Mucosa of rectum (tissue), 2 donors: ENCODE measurements around the gene ZAP70.
"Not testable (repeated sequence)": the region's sequence is repeated elsewhere in the genome, so short reads cannot be mapped to it uniquely, and the experiment has no call there.

Experiments used
- H3K27ac ChIP-seq, 2 donors: one replicate each; pipeline ENCODE4 v1.7.0; 2013; ENCODE audit warnings: inconsistent platforms in 2 of 2, low read depth in 2 of 2, low read length in 2 of 2
- H3K27me3 ChIP-seq, 2 donors: one replicate each; pipeline ENCODE4 v1.7.0; 2013; ENCODE audit warnings: low read length in 2 of 2; ENCODE audit not compliant: control insufficient read depth in 2 of 2, insufficient read depth in 2 of 2
- H3K36me3 ChIP-seq, 2 donors: one replicate each; pipeline ENCODE4 v1.7.0; 2013; ENCODE audit warnings: low read length in 2 of 2; ENCODE audit not compliant: control insufficient read depth in 2 of 2, insufficient read depth in 2 of 2
- H3K4me1 ChIP-seq, 2 donors: one replicate each; pipeline ENCODE4 v1.7.0; 2013; ENCODE audit warnings: low read length in 2 of 2, mild to moderate bottlenecking in 1 of 2; ENCODE audit not compliant: control insufficient read depth in 2 of 2, insufficient read depth in 2 of 2
- H3K4me3 ChIP-seq, 2 donors: one replicate each; pipeline ENCODE4 v1.7.0; 2013; ENCODE audit warnings: low read length in 2 of 2
- H3K9ac ChIP-seq, 2 donors: one replicate each; pipeline ENCODE4 v1.7.0; 2013; ENCODE audit warnings: low read length in 2 of 2, low read depth in 1 of 2, mild to moderate bottlenecking in 1 of 2
- H3K9me3 ChIP-seq, 2 donors: one replicate each; pipeline ENCODE4 v1.7.0; 2013; ENCODE audit warnings: low read length in 2 of 2; ENCODE audit not compliant: control insufficient read depth in 2 of 2
- donor health status: healthy.
- donor health status: Normal muscosa, but diverticular disease.

Gene ZAP70

DNA sequence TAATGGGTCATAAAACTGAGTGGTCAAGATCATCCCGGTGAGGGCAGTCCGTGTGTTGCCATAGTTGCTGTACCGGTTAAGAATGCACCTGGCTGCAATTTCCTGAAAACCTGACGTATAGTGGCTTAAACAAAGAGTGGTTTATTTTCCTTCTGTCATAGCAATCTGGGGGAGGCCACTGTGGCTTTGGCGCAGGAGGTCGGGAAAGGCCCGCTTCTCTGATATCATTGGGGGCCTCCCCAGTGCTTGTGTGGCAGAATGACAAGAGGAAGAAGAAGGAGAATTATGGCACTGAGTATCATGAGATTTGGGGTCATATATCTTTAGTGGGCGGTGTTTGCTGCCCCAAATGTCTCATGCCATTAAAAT is 39.5 kb upstream of the ZAP70 start:
- H3K36me3 ChIP-seq: no peaks in the 10 kb centered on the region
- no peak overlapping the region for H3K9ac ChIP-seq
- H3K9me3 ChIP-seq: no peaks in the 10 kb centered on the region
- H3K4me3 ChIP-seq: no peak overlapping the region
- no peaks in the 10 kb centered on the region for H3K27me3 ChIP-seq
- H3K27ac ChIP-seq: no peak overlapping the region
- H3K4me1 ChIP-seq: peaks cover 0 to 8% of the 10 kb centered on the region in 2 donors

DNA sequence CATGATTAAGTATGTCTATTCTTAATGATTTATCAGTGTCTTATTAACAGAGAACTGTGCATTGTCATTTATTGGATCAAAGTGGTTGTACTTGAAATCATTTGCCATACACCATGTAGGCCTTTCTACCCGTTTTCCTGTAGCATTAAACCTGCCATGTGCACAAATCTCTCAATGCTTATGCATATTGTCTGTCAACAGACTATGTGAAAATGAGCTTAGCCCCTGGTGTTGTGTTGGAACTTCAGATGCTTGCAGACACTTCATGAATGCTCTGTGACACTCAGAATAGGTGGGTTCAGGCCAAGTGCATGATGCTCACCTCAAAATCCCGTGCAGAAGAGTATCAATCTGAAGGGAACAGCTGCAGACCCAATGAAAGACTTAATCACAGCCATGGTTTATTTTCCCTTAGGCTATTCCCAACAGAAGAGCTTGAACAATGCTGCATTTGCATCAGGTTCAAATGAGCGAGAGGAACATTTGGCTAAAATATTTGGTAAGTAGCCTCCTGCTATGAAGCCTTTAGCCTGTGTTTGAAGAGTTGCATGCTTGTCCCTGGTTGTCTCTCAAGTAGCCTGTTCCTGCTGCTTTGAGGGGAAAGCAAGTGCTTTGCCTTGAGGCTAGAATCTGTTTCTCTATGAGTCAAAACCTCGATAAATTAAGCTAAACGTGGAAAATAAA is 37.8 kb upstream of the ZAP70 start:
- H3K4me1 ChIP-seq: peaks cover 0 to 8% of the 10 kb centered on the region in 2 donors
- H3K9me3 ChIP-seq: no peaks in the 10 kb centered on the region
- no peak overlapping the region for H3K27ac ChIP-seq
- H3K36me3 ChIP-seq: no peaks in the 10 kb centered on the region
- H3K27me3 ChIP-seq: no peaks in the 10 kb centered on the region
- H3K4me3 ChIP-seq: no peak overlapping the region
- no peak overlapping the region for H3K9ac ChIP-seq

DNA sequence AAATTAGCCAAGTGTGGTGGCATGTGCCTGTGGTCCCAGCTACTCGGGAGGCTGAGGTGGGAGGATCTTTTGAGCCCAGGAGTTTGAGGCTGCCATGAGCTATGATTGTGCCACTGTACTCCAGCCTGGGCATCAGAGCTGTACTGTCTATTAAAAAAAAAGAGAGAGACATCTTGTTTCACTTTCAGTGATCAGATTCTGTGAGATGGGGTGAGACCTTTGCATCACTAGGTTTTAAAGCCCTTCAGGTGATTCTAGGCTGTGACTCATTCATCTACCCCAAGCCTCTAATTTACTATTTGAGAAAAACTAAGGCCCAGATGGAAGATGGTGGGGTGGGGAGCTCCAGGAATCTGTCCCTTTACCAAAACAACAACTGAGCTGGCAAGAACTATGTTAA is 36.8 kb upstream of the ZAP70 start:
- Histone ChIP-seq H3K36me3 (no peaks in the 10 kb centered on the region), H3K27me3 (no peaks in the 10 kb centered on the region), H3K27ac (no peak overlapping the region), H3K4me3 (no peak overlapping the region), H3K4me1 (peaks cover 0 to 8% of the 10 kb centered on the region in 2 donors), H3K9me3 (no peaks in the 10 kb centered on the region), H3K9ac (no peak overlapping the region)

DNA sequence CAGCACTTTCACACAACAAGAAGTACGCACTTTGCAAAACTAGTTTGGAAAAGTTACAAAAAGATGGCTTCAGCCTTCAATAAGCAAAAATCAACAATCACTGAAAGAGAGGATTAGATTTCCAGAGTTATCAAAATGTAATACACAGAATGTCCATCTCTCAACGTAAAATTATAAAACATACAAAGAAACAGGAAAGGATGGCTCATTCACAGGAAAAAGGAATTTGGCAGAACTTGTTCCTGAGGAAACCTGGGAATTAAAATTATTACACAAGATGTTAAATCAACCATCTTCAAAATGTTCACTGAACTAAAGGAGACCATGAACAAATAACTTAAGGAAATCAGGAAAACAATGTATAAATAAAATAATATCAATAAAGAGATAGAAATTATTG is 35.9 kb upstream of the ZAP70 start:
- no peaks in the 10 kb centered on the region for H3K36me3 ChIP-seq
- H3K9ac ChIP-seq: no peak overlapping the region
- no peaks in the 10 kb centered on the region for H3K9me3 ChIP-seq
- H3K4me1 ChIP-seq: peaks cover 0 to 8% of the 10 kb centered on the region in 2 donors
- H3K4me3 ChIP-seq: no peak overlapping the region
- no peak overlapping the region for H3K27ac ChIP-seq
- no peaks in the 10 kb centered on the region for H3K27me3 ChIP-seq

DNA sequence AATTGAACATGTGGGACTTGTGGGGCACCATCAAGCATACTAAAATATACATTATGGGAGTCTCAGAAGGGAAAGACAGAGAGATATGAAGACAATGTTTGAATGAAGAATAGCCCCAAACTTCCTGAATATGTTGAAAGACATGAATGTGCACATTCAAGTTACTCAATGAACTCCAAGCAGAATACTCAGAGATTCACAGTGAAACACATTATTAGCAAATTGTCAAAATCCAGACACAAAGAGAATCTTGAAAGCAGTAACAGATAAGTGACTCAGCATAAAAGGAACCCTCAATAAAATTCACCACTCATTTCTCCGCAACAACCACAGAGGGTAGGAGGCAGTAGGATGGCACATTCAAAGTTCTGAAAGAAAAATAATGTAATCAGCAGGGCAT is 35.1 kb upstream of the ZAP70 start:
- H3K9ac ChIP-seq: no peak overlapping the region
- no peaks in the 10 kb centered on the region for H3K27me3 ChIP-seq
- H3K36me3 ChIP-seq: no peaks in the 10 kb centered on the region
- H3K27ac ChIP-seq: no peak overlapping the region
- no peaks in the 10 kb centered on the region for H3K9me3 ChIP-seq
- no peak overlapping the region for H3K4me3 ChIP-seq
- peaks cover 0 to 6% of the 10 kb centered on the region in 2 donors for H3K4me1 ChIP-seq

DNA sequence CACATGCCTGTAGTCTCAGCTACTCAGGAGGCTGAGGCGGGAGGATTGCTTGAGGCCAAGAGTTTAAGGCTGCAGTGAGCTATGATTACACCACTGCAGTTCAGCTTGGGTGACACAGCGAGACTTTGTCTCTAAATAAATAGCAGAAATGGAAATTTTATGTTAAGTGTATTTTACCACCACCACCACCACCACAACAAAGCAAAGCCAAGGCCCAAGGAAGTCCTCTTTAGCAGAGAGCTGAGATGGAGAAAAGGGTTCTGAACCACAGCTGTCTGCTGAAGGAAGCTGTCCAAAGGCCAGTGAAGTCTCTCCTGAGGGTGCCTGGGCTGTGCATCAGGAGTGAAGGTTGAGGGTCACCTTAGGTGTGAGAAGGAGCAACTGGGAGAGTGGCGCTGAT is 26.1 kb upstream of the ZAP70 start:
- not testable (repeated sequence) for H3K9ac ChIP-seq, H3K9me3 ChIP-seq, H3K4me1 ChIP-seq, H3K4me3 ChIP-seq, H3K36me3 ChIP-seq, H3K27me3 ChIP-seq, H3K27ac ChIP-seq

DNA sequence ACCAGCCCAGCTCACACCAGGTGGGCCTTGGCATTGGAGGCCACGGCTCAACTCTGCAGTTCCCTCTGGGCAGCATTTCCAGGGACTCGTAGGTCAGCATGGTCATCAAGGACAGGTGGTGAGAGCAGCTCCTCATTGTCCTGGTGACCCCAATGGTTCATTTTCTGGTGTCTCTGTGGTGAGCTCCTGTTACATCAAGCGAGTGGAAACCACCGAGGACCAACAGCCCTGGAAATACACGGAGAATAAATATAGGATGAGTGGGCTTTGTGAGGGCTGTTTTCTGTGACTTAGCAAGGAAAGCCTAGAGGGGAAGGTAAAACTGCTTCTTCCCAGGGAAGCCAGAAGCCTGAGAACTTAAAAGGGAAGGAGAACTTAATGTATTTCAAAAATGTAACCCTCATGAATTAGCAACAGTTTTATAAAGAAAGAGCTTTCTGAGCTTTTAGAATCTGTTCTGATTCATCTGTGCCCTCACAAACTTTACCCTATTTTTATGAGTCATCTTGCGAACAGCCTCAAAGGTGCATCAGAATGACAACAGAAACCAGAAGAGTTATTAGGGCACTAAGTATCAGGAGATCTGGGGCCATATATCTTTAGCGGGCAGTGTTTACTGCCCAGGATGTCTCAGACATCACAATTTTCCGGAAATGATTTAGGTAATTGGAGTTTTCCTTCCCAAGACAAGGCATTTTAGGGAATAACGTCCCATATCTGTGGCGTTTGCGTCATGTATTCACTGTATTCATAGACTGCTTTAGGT is 25.1 kb upstream of the ZAP70 start:
- Histone ChIP-seq H3K4me3 (no peak overlapping the region), H3K9ac (no peak overlapping the region), H3K27me3 (no peaks in the 10 kb centered on the region), H3K27ac (no peak overlapping the region), H3K4me1 (no peaks in the 10 kb centered on the region), H3K9me3 (no peaks in the 10 kb centered on the region), H3K36me3 (no peaks in the 10 kb centered on the region)

DNA sequence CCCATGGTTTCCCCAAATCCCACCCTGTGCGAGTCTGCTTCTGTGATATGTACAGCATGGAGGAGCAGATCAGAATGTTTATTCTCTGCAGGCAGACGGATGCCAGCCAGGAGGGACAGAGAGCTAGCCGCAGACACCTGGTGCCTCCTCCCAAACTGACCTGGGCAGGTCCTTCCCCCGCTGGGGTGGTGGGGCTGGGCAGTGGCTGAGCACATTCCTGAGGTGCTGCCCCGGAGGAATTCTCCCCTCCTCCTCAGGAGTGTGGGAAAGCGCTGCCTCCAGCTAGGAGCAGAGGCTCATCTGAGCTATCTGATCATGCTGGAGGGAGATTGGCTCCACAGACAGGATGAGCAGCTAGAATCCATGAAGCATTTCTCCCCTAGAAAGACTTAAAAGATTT is 22.2 kb upstream of the ZAP70 start:
- no peak overlapping the region for H3K4me3 ChIP-seq
- no peak overlapping the region for H3K9ac ChIP-seq
- no peaks in the 10 kb centered on the region for H3K36me3 ChIP-seq
- no peaks in the 10 kb centered on the region for H3K9me3 ChIP-seq
- no peak overlapping the region for H3K27ac ChIP-seq
- H3K27me3 ChIP-seq: no peaks in the 10 kb centered on the region
- no peaks in the 10 kb centered on the region for H3K4me1 ChIP-seq

DNA sequence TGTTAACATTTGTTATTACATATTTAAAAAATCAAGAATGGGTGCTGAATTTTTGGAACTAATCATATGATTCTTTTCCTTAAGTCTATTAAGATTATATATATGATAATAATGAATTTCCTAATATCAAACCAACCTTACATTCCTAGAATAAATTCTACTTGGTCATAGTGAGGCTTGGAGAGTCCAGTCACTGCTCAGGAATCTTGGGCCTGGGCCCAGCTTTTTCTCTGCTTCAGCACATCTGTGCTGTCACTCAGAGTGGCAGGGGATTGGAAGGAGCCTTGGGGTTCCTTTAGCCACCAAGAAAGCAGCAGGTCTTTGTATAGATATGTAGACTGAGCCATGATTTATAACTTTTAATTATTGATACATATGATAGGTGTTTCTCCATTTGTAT is 19.9 kb upstream of the ZAP70 start:
- no peaks in the 10 kb centered on the region for H3K36me3 ChIP-seq
- H3K9me3 ChIP-seq: no peaks in the 10 kb centered on the region
- H3K4me1 ChIP-seq: no peaks in the 10 kb centered on the region
- no peak overlapping the region for H3K27ac ChIP-seq
- no peak overlapping the region for H3K9ac ChIP-seq
- no peaks in the 10 kb centered on the region for H3K27me3 ChIP-seq
- no peak overlapping the region for H3K4me3 ChIP-seq

DNA sequence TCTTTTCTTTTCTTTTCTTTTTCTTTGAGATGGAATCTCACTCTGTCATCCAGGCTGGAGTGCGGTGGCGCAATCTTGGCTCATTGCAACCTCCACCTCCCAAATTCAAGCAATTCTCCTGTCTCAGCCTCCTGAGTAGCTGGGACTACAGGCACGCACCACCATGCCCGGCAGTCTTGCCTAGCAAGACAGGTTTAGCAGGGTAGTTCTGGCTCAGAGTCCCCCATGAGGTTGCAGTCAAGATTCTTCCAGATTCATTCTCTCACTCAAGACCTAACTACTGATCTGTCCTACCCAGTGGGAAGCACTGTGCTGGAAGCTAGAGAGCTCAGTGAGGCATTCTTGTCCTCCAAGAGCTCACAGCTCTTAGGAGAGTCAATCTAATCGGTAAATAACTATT is 17.6 kb upstream of the ZAP70 start:
- no peak overlapping the region for H3K4me3 ChIP-seq
- no peaks in the 10 kb centered on the region for H3K9me3 ChIP-seq
- H3K9ac ChIP-seq: no peak overlapping the region
- H3K4me1 ChIP-seq: no peaks in the 10 kb centered on the region
- H3K27ac ChIP-seq: no peak overlapping the region
- no peaks in the 10 kb centered on the region for H3K36me3 ChIP-seq
- H3K27me3 ChIP-seq: no peaks in the 10 kb centered on the region
